Activated CD8-positive, alpha-beta T cell treated with anti-CD3 and anti-CD28 coated beads for 36 hours (primary cell): Measurements from ENCODE around the gene PLEK. TPM values are rescaled to one million over a fixed set of nuclear protein-coding genes. Genes with fewer than 3 reads are reported as not detected.

Source experiments
- ATAC-seq: fragments of 200-7000 bp; cut with Tn5 transposase; one replicate; pipeline ENCODE4 v1.10.0; 2021; ENCODE audit warnings: mild to moderate bottlenecking, moderate library complexity
- CTCF ChIA-PET: fragments of 350-600 bp; sonication (Branson Sonifier 250); formaldehyde crosslinking; loops from one replicate; lab custom pipeline; 2021; ENCODE audit warnings: antibody characterized with exemption; lab: Charles Lee
- POLR2A ChIA-PET: fragments of 350-600 bp; sonication (Branson Sonifier 250); formaldehyde crosslinking; loops from one replicate; lab custom pipeline; 2021; ENCODE audit warnings: antibody characterized with exemption; lab: Charles Lee
- DNase-seq: peaks from one replicate; pipeline ENCODE4 v3.0.0-alpha.2; 2020
- H3K27ac Mint-ChIP-seq: one replicate; pipeline ENCODE4 v1.8.0; 2021; ENCODE audit warnings: mild to moderate bottlenecking, mixed read lengths
- H3K27me3 Mint-ChIP-seq: one replicate; pipeline ENCODE4 v1.8.0; 2021; ENCODE audit warnings: mixed read lengths
- H3K36me3 Mint-ChIP-seq: one replicate; pipeline ENCODE4 v1.8.0; 2021; ENCODE audit warnings: low read depth, mixed read lengths
- H3K4me1 Mint-ChIP-seq: one replicate; pipeline ENCODE4 v1.8.0; 2021; ENCODE audit warnings: low read depth, mixed read lengths
- H3K4me3 Mint-ChIP-seq: one replicate; pipeline ENCODE4 v1.8.0; 2021; ENCODE audit warnings: mild to moderate bottlenecking, moderate library complexity, mixed read lengths
- H3K9me3 Mint-ChIP-seq: one replicate; pipeline ENCODE4 v1.8.0; 2021; ENCODE audit warnings: mixed read lengths
- CTCF ChIP-seq: fragments of 200-600 bp; IDR thresholded peaks from one replicate; pipeline ENCODE4 v1.8.0; 2022; ENCODE audit warnings: antibody characterized with exemption, mild to moderate bottlenecking
- intact Hi-C: fragments of 100-400 bp; cut with micrococcal nuclease; formaldehyde crosslinking; loops from one replicate; pipeline ENCODE4 v1.10.0; 2022
- total RNA-seq, 2 experiments: library from RNA; stranded (reverse); gene quantifications; one replicate each; pipeline ENCODE4 v1.2.3, GENCODE V29; 2021

Gene PLEK
- total RNA-seq, 2 experiments from 2014 or later, result 4.8 to 6.0 TPM

- POLR2A ChIA-PET, result no interaction called here
- CTCF ChIA-PET, result interaction anchor here (0.7 to 3.0 kb wide), 11 partner anchors 10 to 238 kb away, joined by 3 to 41 read pairs (median 3); no protein-coding TSS in a partner anchor
- TF ChIP-seq CTCF, result peak; percentile 25
- DNase-seq (no peak), ATAC-seq (no peak)
- Mint-ChIP-seq H3K27ac (no peak overlapping the region), H3K27me3 (no peaks in the 10 kb centered on the region), H3K4me1 (peaks cover 26% of the 10 kb centered on the region), H3K9me3 (no peaks in the 10 kb centered on the region), H3K36me3 (no peaks in the 10 kb centered on the region), H3K4me3 (no peak overlapping the region)
- intact Hi-C loops, result no loop called here
Measured at GRCh38 chr2:68359889-68360288, 5.2 kb upstream of the PLEK start.

DNA sequence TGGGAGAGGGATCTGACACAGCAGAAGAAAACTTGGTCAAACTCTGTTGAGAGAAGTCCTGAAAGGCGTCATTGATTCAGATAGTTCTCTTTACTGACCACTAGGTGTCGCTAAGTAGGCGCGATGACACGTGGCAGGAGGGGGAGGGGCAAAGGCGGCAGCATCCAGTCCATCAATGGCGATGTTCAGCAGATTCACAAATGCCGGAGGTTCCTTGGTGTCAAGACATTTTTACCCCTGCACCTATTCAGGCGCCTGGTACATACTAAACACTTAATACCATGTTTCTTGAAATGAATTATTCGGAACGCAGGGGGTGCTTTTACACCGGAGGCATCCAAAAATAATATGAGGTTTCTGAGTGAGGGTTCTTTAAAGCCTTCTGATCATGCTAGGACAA lies 3.0 kb upstream of the PLEK start:
- intact Hi-C loops, result loop anchor here (1.0 kb wide), 1 partner anchor 79 kb away; no protein-coding TSS in a partner anchor
- peak; percentile 89 for DNase-seq

GRCh38 chr2:68362749-68363148 lies 2.3 kb upstream of the PLEK start:
- H3K9me3 Mint-ChIP-seq, result no peaks in the 10 kb centered on the region
- no peak overlapping the region for H3K4me3 Mint-ChIP-seq
- ATAC-seq (no peak), DNase-seq (no peak)
- no peaks in the 10 kb centered on the region for H3K36me3 Mint-ChIP-seq
- H3K4me1 Mint-ChIP-seq, result peaks cover 29% of the 10 kb centered on the region
- H3K27ac Mint-ChIP-seq, result no peak overlapping the region
- ChIA-PET POLR2A (no interaction called here), CTCF (interaction anchor here (1.6 to 1.8 kb wide), 2 partner anchors 77 to 79 kb away, joined by 4 to 17 read pairs; no protein-coding TSS in a partner anchor)
- intact Hi-C loops, result loop anchor here (1.0 kb wide), 1 partner anchor 79 kb away; no protein-coding TSS in a partner anchor
- H3K27me3 Mint-ChIP-seq, result no peaks in the 10 kb centered on the region
- no peak for TF ChIP-seq CTCF

More for the DNA sequence above, 3.0 kb upstream of the PLEK start:
- no peaks in the 10 kb centered on the region for H3K36me3 Mint-ChIP-seq
- no peaks in the 10 kb centered on the region for H3K9me3 Mint-ChIP-seq
- CTCF ChIA-PET, result interaction anchor here (1.4 to 3.0 kb wide), 3 partner anchors 66 to 79 kb away, joined by 4 to 41 read pairs (median 4); no protein-coding TSS in a partner anchor
- no peaks in the 10 kb centered on the region for H3K27me3 Mint-ChIP-seq
- ATAC-seq, result peak; percentile 91
- TF ChIP-seq CTCF, result peak; percentile 77
- H3K27ac Mint-ChIP-seq, result peak overlapping the region; percentile 78
- peak overlapping the region; percentile 41 for H3K4me3 Mint-ChIP-seq
- POLR2A ChIA-PET, result no interaction called here
- H3K4me1 Mint-ChIP-seq, result peaks cover 29% of the 10 kb centered on the region

DNA sequence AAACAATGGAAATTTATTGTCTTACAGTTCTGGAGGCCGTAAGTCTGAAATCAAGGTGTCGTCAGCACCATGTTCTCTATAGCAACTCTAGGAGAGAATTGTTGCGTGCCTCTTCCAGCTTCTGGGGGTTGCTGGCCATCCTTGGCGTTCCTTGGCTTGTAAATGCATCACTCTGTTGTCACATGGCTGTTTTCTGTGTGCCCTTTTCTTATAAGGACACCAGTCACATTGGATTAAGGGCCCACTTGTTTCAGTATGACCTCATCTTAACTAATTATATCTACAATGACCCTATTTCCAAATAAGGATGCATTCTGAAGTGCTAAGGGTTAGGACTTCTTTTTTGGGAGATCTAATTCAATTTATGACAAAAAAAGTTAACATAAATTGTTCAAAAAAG lies 1.4 kb upstream of the PLEK start:
- Mint-ChIP-seq H3K4me1 (peaks cover 29% of the 10 kb centered on the region), H3K36me3 (no peaks in the 10 kb centered on the region), H3K27me3 (no peaks in the 10 kb centered on the region), H3K4me3 (no peak overlapping the region), H3K9me3 (no peaks in the 10 kb centered on the region), H3K27ac (peak overlapping the region; percentile 86)
- intact Hi-C loops, result no loop called here
- ATAC-seq, result no peak
- ChIA-PET POLR2A (no interaction called here), CTCF (interaction anchor here (1.6 to 1.8 kb wide), 2 partner anchors 76 to 78 kb away, joined by 4 to 17 read pairs; no protein-coding TSS in a partner anchor)
- no peak for TF ChIP-seq CTCF
- DNase-seq, result no peak

DNA sequence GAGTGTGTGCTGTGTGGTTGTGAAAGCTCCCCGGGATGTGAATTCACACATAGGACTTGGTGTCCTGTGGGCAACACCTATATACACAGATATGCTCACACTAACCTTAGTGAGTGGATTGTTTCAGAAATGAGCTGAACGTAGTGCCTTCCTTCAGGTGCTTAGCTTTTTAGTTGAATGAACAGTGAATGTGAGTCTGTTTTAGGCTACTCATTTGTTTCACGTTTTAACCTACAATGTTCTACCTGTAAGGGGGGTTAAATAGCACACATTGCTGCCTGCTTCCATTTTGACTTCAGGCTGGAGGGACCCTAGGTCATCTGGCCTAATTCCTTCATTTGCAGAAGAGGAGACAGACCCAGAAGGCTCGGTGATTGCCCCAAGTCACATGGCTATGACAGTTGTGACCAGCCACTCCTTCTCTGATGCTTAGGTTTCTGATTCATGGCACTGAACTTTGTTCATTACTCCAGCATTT lies 1.0 kb downstream of the PLEK start:
- Mint-ChIP-seq H3K4me3 (peak overlapping the region; percentile 59), H3K27me3 (peaks cover 3% of the 10 kb centered on the region), H3K9me3 (no peaks in the 10 kb centered on the region), H3K4me1 (peaks cover 34% of the 10 kb centered on the region), H3K36me3 (no peaks in the 10 kb centered on the region), H3K27ac (peak overlapping the region; percentile 78)
- ChIA-PET POLR2A (interaction anchor here (1.0 to 1.2 kb wide), 4 partner anchors 50 to 61 kb away, joined by 3 to 4 read pairs (median 4); no protein-coding TSS in a partner anchor), CTCF (interaction anchor here (1.0 to 3.6 kb wide), 2 partner anchors 73 to 75 kb away, joined by 3 to 33 read pairs; no protein-coding TSS in a partner anchor)
- intact Hi-C loops, result no loop called here
- no peak for TF ChIP-seq CTCF
- ATAC-seq (peak; percentile 28), DNase-seq (peak; percentile 25)
